WTC11 (cell line): ENCODE results near the gene LHB.

Experiments used
- CTCF ChIP-seq: fragments of 200-600 bp; IDR thresholded peaks from 2 replicates; pipeline ENCODE4 v1.8.0; 2022; ENCODE audit warnings: antibody characterized with exemption
- NFE2L1 ChIP-seq: sonication (generic); formaldehyde crosslinking; IDR thresholded peaks from 2 replicates; pipeline ENCODE4 v1.8.1; 2023; ENCODE audit warnings: missing genetic modification reagents
- SMAD3 ChIP-seq: sonication (generic); formaldehyde crosslinking; IDR thresholded peaks from 2 replicates; pipeline ENCODE4 v1.8.0; 2022; ENCODE audit warnings: missing genetic modification reagents, mild to moderate bottlenecking, borderline replicate concordance
- TEAD4 ChIP-seq: sonication (generic); formaldehyde crosslinking; IDR thresholded peaks from 2 replicates; pipeline ENCODE4 v1.8.0; 2022; ENCODE audit warnings: mild to moderate bottlenecking, missing genetic modification reagents
- TF ChIP-seq, protein P1 (sequence below): sonication (generic); formaldehyde crosslinking; IDR thresholded peaks from 2 replicates; pipeline ENCODE4 v1.8.1; 2022; ENCODE audit warnings: mild to moderate bottlenecking, missing genetic modification reagents, moderate library complexity, borderline replicate concordance

GRCh38 chr19:48987323-48987722 lies 29.6 kb downstream of the LHB start:
- TF ChIP-seq CTCF (no peak), SMAD3 (CRISPR knock-in tag) (no peak), TEAD4 (CRISPR knock-in tag) (no peak), NFE2L1 (CRISPR knock-in tag) (no peak)
- TF ChIP-seq, protein P1, sequence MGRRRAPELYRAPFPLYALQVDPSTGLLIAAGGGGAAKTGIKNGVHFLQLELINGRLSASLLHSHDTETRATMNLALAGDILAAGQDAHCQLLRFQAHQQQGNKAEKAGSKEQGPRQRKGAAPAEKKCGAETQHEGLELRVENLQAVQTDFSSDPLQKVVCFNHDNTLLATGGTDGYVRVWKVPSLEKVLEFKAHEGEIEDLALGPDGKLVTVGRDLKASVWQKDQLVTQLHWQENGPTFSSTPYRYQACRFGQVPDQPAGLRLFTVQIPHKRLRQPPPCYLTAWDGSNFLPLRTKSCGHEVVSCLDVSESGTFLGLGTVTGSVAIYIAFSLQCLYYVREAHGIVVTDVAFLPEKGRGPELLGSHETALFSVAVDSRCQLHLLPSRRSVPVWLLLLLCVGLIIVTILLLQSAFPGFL (CRISPR knock-in tag) = no peak
